GM23338 (cell line): Measurements from ENCODE around the gene BTRC. TPM values are rescaled to one million over a fixed set of nuclear protein-coding genes. Genes with fewer than 3 reads are reported as not detected.

Source experiments
- ATAC-seq: fragments of 200-7000 bp; cut with Tn5 transposase; 3 replicates; pipeline ENCODE4 v1.9.1; 2020
- DNase-seq: peaks from one replicate; pipeline ENCODE4 v3.0.0-alpha.2; 2015; ENCODE audit warnings: low spot score
- H2AFZ ChIP-seq: fragments of 200-600 bp; sonication (generic); 2 replicates; pipeline ENCODE4 v1.8.0; 2016; ENCODE audit warnings: antibody characterized with exemption, mild to moderate bottlenecking, moderate library complexity
- H3F3A ChIP-seq: fragments of 200-600 bp; sonication (generic); replicated peaks from 2 replicates; pipeline ENCODE4 v1.8.0; 2017; ENCODE audit warnings: antibody characterized with exemption, mixed run types, low read depth
- H3K27ac ChIP-seq: fragments of 200-600 bp; sonication (generic); 2 replicates; pipeline ENCODE4 v1.6.1; 2016; ENCODE audit warnings: low read depth
- H3K27me3 ChIP-seq: fragments of 200-600 bp; sonication (generic); 2 replicates; pipeline ENCODE4 v1.8.0; 2016; ENCODE audit warnings: mild to moderate bottlenecking, mixed run types, moderate library complexity; ENCODE audit not compliant: insufficient read depth
- H3K36me3 ChIP-seq: fragments of 200-600 bp; sonication (generic); 2 replicates; pipeline ENCODE4 v1.8.0; 2016; ENCODE audit warnings: mild to moderate bottlenecking; ENCODE audit not compliant: insufficient read depth
- H3K4me1 ChIP-seq: fragments of 200-600 bp; sonication (generic); 2 replicates; pipeline ENCODE4 v1.8.0; 2016; ENCODE audit warnings: mild to moderate bottlenecking, moderate library complexity; ENCODE audit not compliant: insufficient read depth
- H3K4me2 ChIP-seq: fragments of 200-600 bp; sonication (generic); 2 replicates; pipeline ENCODE4 v1.7.1; 2017; ENCODE audit warnings: mixed run types
- H3K4me3 ChIP-seq: fragments of 200-600 bp; sonication (generic); 2 replicates; pipeline ENCODE4 v1.6.1; 2016; ENCODE audit warnings: mixed run types
- H3K79me2 ChIP-seq: fragments of 200-600 bp; sonication (generic); replicated peaks from 2 replicates; pipeline ENCODE4 v1.8.0; 2017; ENCODE audit warnings: mild to moderate bottlenecking; ENCODE audit not compliant: insufficient read depth
- H3K9me2 ChIP-seq: fragments of 200-600 bp; sonication (generic); 2 replicates; pipeline ENCODE4 v1.8.0; 2017; ENCODE audit not compliant: insufficient read depth
- H4K20me1 ChIP-seq: fragments of 200-600 bp; sonication (generic); replicated peaks from 2 replicates; pipeline ENCODE4 v1.8.0; 2017; ENCODE audit warnings: mild to moderate bottlenecking; ENCODE audit not compliant: insufficient read depth
- H3K27ac Mint-ChIP-seq: 2 replicates; pipeline ENCODE4 v1.8.0; 2020; ENCODE audit warnings: inconsistent platforms, mild to moderate bottlenecking, moderate library complexity, mixed read lengths
- H3K27me3 Mint-ChIP-seq: 3 replicates; pipeline ENCODE4 v1.8.0; 2022; ENCODE audit warnings: low read depth, mild to moderate bottlenecking, moderate library complexity, mixed read lengths, inconsistent platforms; ENCODE audit not compliant: insufficient read depth, poor library complexity
- H3K36me3 Mint-ChIP-seq: 3 replicates; pipeline ENCODE4 v1.8.0; 2021; ENCODE audit warnings: low read depth, mild to moderate bottlenecking, inconsistent platforms, moderate library complexity, mixed read lengths
- H3K4me1 Mint-ChIP-seq: 3 replicates; pipeline ENCODE4 v1.8.0; 2020; ENCODE audit warnings: mild to moderate bottlenecking, inconsistent platforms, mixed read lengths
- H3K4me3 Mint-ChIP-seq: 3 replicates; pipeline ENCODE4 v1.8.0; 2021; ENCODE audit warnings: moderate library complexity, mild to moderate bottlenecking, inconsistent platforms, mixed read lengths
- H3K9me3 Mint-ChIP-seq: 3 replicates; pipeline ENCODE4 v1.8.0; 2020; ENCODE audit warnings: moderate library complexity, mild to moderate bottlenecking, inconsistent platforms, mixed read lengths
- CREB1 ChIP-seq: fragments of 250-450 bp; sonication (Bioruptor Pico); IDR thresholded peaks from 2 replicates; pipeline ENCODE4 v1.5.0; 2020; ENCODE audit warnings: low read depth, mild to moderate bottlenecking, moderate library complexity
- CTCF ChIP-seq, 2 experiments: fragments of 200-600 bp in 1 of 2; sonication (generic) in 1 of 2; conservative IDR thresholded peaks; 2 replicates each; pipeline versions ENCODE4 v1.5.1 to v1.6.1; 2016 to 2017; ENCODE audit warnings: antibody characterized with exemption in 2 of 2, low read depth in 2 of 2, mild to moderate bottlenecking in 2 of 2, moderate library complexity in 1 of 2
- ETS1 ChIP-seq: IDR thresholded peaks from 2 replicates; pipeline ENCODE4 v1.6.1; 2016; ENCODE audit warnings: antibody characterized with exemption
- EZH2 ChIP-seq: fragments of 200-600 bp; sonication (generic); IDR thresholded peaks from one replicate; pipeline ENCODE4 v1.8.0; 2017; ENCODE audit warnings: antibody characterized with exemption, mild to moderate bottlenecking, low read depth; ENCODE audit not compliant: unreplicated experiment
- NANOG ChIP-seq: IDR thresholded peaks from 2 replicates; pipeline ENCODE4 v1.6.1; 2016; ENCODE audit warnings: antibody characterized with exemption, borderline replicate concordance
- POLR2AphosphoS5 ChIP-seq: IDR thresholded peaks from 2 replicates; pipeline ENCODE4 v1.6.1; 2016; ENCODE audit warnings: antibody characterized with exemption, low read depth
- REST ChIP-seq: IDR thresholded peaks from one replicate; pipeline ENCODE4 v1.6.1; 2018; ENCODE audit warnings: antibody characterized with exemption; ENCODE audit not compliant: unreplicated experiment
- polyA plus RNA-seq: library from polyadenylated mRNA; unstranded; fragments of >200 nt; fragmentation: Nextera tagmentation; extraction: Ambion mirVana; gene quantifications from 2 replicates; pipeline ENCODE4 v1.2.1, GENCODE V29; 2016
- total RNA-seq: library from RNA; depleted of rRNA; stranded (reverse); fragments of >200 nt; shearing (Covaris generic); gene quantifications from 2 replicates; pipeline ENCODE4 v1.2.3, GENCODE V29; 2014

The BTRC gene
- total and polyA plus RNA-seq, 2 experiments from 2014 or later, result 10.0 to 17.5 TPM

GRCh38 chr10:101492205-101492604 lies 138.2 kb downstream of the BTRC start:
- TF ChIP-seq CTCF (conservative IDR thresholded peaks at IDR 0.05; ENCODE audit: low read depth in 2 of 2), result no peak
- no peak for TF ChIP-seq EZH2
- no peak for TF ChIP-seq CREB1 (CRISPR knock-in tag)
- no peak for TF ChIP-seq ETS1
- H3F3A ChIP-seq, result no peaks in the 10 kb centered on the region
- H3K4me3 Mint-ChIP-seq, result no peak overlapping the region
- H3K27me3 ChIP-seq, result no peaks in the 10 kb centered on the region
- H4K20me1 ChIP-seq, result no peaks in the 10 kb centered on the region
- no peaks in the 10 kb centered on the region for H3K36me3 ChIP-seq
- no peak overlapping the region for H3K4me2 ChIP-seq
- peaks cover 2% of the 10 kb centered on the region for H3K27me3 Mint-ChIP-seq
- H3K27ac ChIP-seq, result no peak overlapping the region
- ATAC-seq (no peak), DNase-seq (no peak)
- H3K36me3 Mint-ChIP-seq, result no peaks in the 10 kb centered on the region
- H3K4me1 Mint-ChIP-seq, result peaks cover 48% of the 10 kb centered on the region
- peaks cover 41% of the 10 kb centered on the region for H3K4me1 ChIP-seq
- H3K9me2 ChIP-seq, result no peaks in the 10 kb centered on the region
- no peak overlapping the region for H3K4me3 ChIP-seq
- H3K79me2 ChIP-seq, result no peaks in the 10 kb centered on the region
- H2AFZ ChIP-seq, result no peak overlapping the region
- no peaks in the 10 kb centered on the region for H3K9me3 Mint-ChIP-seq
- no peak overlapping the region for H3K27ac Mint-ChIP-seq

- no peaks in the 10 kb centered on the region for H3K79me2 ChIP-seq
- H3K4me1 ChIP-seq, result peaks cover 36% of the 10 kb centered on the region
- Mint-ChIP-seq H3K36me3 (no peaks in the 10 kb centered on the region), H3K27ac (no peak overlapping the region), H3K4me1 (peaks cover 44% of the 10 kb centered on the region), H3K4me3 (no peak overlapping the region), H3K27me3 (peaks cover 2% of the 10 kb centered on the region), H3K9me3 (no peaks in the 10 kb centered on the region)
- ATAC-seq, result no peak
- no peaks in the 10 kb centered on the region for H3K36me3 ChIP-seq
- H2AFZ ChIP-seq, result no peak overlapping the region
- H3K27ac ChIP-seq, result no peak overlapping the region
- H4K20me1 ChIP-seq, result no peaks in the 10 kb centered on the region
- H3K9me2 ChIP-seq, result no peaks in the 10 kb centered on the region
- H3K4me3 ChIP-seq, result no peak overlapping the region
- no peaks in the 10 kb centered on the region for H3K27me3 ChIP-seq
- DNase-seq, result no peak
- H3K4me2 ChIP-seq, result no peak overlapping the region
- no peaks in the 10 kb centered on the region for H3F3A ChIP-seq
- TF ChIP-seq POLR2AphosphoS5 (no peak), NANOG (no peak), REST (no peak), ETS1 (no peak), EZH2 (no peak)
Measured at GRCh38 chr10:101492814-101493213, 138.8 kb downstream of the BTRC start.
